Smooth muscle cell (in vitro differentiated cells): ENCODE measurements around the gene GSTA5. TPM values are rescaled to one million over a fixed set of nuclear protein-coding genes. Genes with fewer than 3 reads are reported as not detected.
A peak's percentile ranks its signal among the peaks of the same experiment; 100 is the strongest.
"Not testable (repeated sequence)": the region's sequence is repeated elsewhere in the genome, so short reads cannot be mapped to it uniquely, and the experiment has no call there.

Experiments
- DNase-seq: peaks from one replicate; lab custom pipeline; 2025; ENCODE audit not compliant: unreplicated experiment; lab: John Stamatoyannopoulos, UW
- H2AFZ ChIP-seq: fragments of 200-600 bp; sonication (generic); 2 replicates; pipeline ENCODE4 v1.6.0; 2016; ENCODE audit warnings: antibody characterized with exemption, low read depth, mild to moderate bottlenecking
- H3F3A ChIP-seq: fragments of 200-600 bp; sonication (generic); 2 replicates; pipeline ENCODE4 v1.6.0; 2017; ENCODE audit warnings: antibody characterized with exemption, low read depth
- H3K27ac ChIP-seq: fragments of 200-600 bp; sonication (generic); 2 replicates; pipeline ENCODE4 v1.5.1; 2016; ENCODE audit warnings: low read depth, mild to moderate bottlenecking
- H3K27me3 ChIP-seq: fragments of 200-600 bp; sonication (generic); 2 replicates; pipeline ENCODE4 v1.6.1; 2016; ENCODE audit warnings: low read depth, mild to moderate bottlenecking
- H3K36me3 ChIP-seq: fragments of 200-600 bp; sonication (generic); 2 replicates; pipeline ENCODE4 v1.5.1; 2016; ENCODE audit warnings: low read depth
- H3K4me1 ChIP-seq: fragments of 200-600 bp; sonication (generic); 2 replicates; pipeline ENCODE4 v1.5.1; 2016; ENCODE audit warnings: low read depth
- H3K4me2 ChIP-seq: fragments of 200-600 bp; sonication (generic); 2 replicates; pipeline ENCODE4 v1.6.0; 2016; ENCODE audit warnings: mild to moderate bottlenecking
- H3K4me3 ChIP-seq: fragments of 200-600 bp; sonication (generic); 2 replicates; pipeline ENCODE4 v1.5.1; 2016; ENCODE audit warnings: mild to moderate bottlenecking
- H3K79me2 ChIP-seq: fragments of 200-600 bp; sonication (generic); 2 replicates; pipeline ENCODE4 v1.6.0; 2016; ENCODE audit warnings: low read depth, mild to moderate bottlenecking
- H3K9ac ChIP-seq: fragments of 200-600 bp; sonication (generic); 2 replicates; pipeline ENCODE4 v1.6.0; 2016; ENCODE audit warnings: low read depth
- H3K9me3 ChIP-seq: fragments of 200-600 bp; sonication (generic); replicated peaks from 2 replicates; pipeline ENCODE4 v1.5.1; 2016; ENCODE audit warnings: low read depth
- H4K20me1 ChIP-seq: fragments of 200-600 bp; sonication (generic); 2 replicates; pipeline ENCODE4 v1.6.0; 2016; ENCODE audit warnings: low read depth
- CTCF ChIP-seq: fragments of 200-600 bp; sonication (generic); IDR thresholded peaks from 2 replicates; pipeline ENCODE4 v1.5.1; 2017; ENCODE audit warnings: borderline replicate concordance, mild to moderate bottlenecking, antibody characterized with exemption; ENCODE audit not compliant: insufficient read depth, poor library complexity, severe bottlenecking
- WGBS: methylation state at CpG from one replicate; pipeline ENCODE4 v1.1.7; 2016; ENCODE audit warnings: low lambda C conversion rate; 5-methylcytosine and 5-hydroxymethylcytosine counted together
- polyA plus RNA-seq: library from polyadenylated mRNA; unstranded; fragments of >200 nt; fragmentation: Nextera tagmentation; extraction: Ambion mirVana; gene quantifications from 2 replicates; pipeline ENCODE4 v1.2.1, GENCODE V29; 2016
- total RNA-seq: library from RNA; depleted of rRNA; stranded (reverse); fragments of >200 nt; gene quantifications from 2 replicates; pipeline ENCODE4 v1.2.3, GENCODE V29; 2014

The GSTA5 gene
- total and polyA plus RNA-seq, 2 experiments from 2014 or later: not detected

- WGBS: 37% methylated on average over 1 of the region's 1 CpG
- no peak for TF ChIP-seq CTCF
Observed at GRCh38 chr6:52846002-52846401, 5.4 kb upstream of the GSTA5 start.

GRCh38 chr6:52843605-52844004, 3.0 kb upstream of the GSTA5 start:
- no peaks in the 10 kb centered on the region for H3K4me1 ChIP-seq
- DNase-seq: no peak
- H3K9me3 ChIP-seq: no peaks in the 10 kb centered on the region
- no peak overlapping the region for H2AFZ ChIP-seq
- no peaks in the 10 kb centered on the region for H3K27me3 ChIP-seq
- TF ChIP-seq CTCF: no peak
- H3K27ac ChIP-seq: no peak overlapping the region
- H3K36me3 ChIP-seq: no peaks in the 10 kb centered on the region
- no peak overlapping the region for H3K9ac ChIP-seq
- no peaks in the 10 kb centered on the region for H3F3A ChIP-seq
- no peak overlapping the region for H3K4me2 ChIP-seq
- 98% methylated on average over 4 of the region's 4 CpGs for WGBS
- no peak overlapping the region for H3K4me3 ChIP-seq
- H3K79me2 ChIP-seq: no peaks in the 10 kb centered on the region
- no peaks in the 10 kb centered on the region for H4K20me1 ChIP-seq

More at GRCh38 chr6:52846002-52846401, 5.4 kb upstream of the GSTA5 start:
- no peak overlapping the region for H3K9ac ChIP-seq
- no peaks in the 10 kb centered on the region for H4K20me1 ChIP-seq
- H3K27me3 ChIP-seq: no peaks in the 10 kb centered on the region
- no peak overlapping the region for H3K27ac ChIP-seq
- H3F3A ChIP-seq: no peaks in the 10 kb centered on the region
- no peak overlapping the region for H3K4me2 ChIP-seq
- no peak for DNase-seq
- H2AFZ ChIP-seq: no peak overlapping the region
- H3K9me3 ChIP-seq: no peaks in the 10 kb centered on the region
- H3K36me3 ChIP-seq: no peaks in the 10 kb centered on the region
- no peaks in the 10 kb centered on the region for H3K4me1 ChIP-seq
- no peaks in the 10 kb centered on the region for H3K79me2 ChIP-seq
- H3K4me3 ChIP-seq: no peak overlapping the region

- Histone ChIP-seq H3K9me3 (no peaks in the 10 kb centered on the region), H4K20me1 (no peaks in the 10 kb centered on the region), H3K4me2 (no peak overlapping the region), H3K27me3 (no peaks in the 10 kb centered on the region), H3F3A (no peaks in the 10 kb centered on the region), H3K79me2 (no peaks in the 10 kb centered on the region), H3K9ac (no peak overlapping the region), H3K4me3 (no peak overlapping the region), H2AFZ (no peak overlapping the region), H3K4me1 (no peaks in the 10 kb centered on the region), H3K27ac (no peak overlapping the region), H3K36me3 (no peaks in the 10 kb centered on the region)
- peak; percentile 69 for TF ChIP-seq CTCF
- peak; percentile 5 for DNase-seq
- WGBS: 64% methylated on average over 20 of the region's 20 CpGs
Observed at GRCh38 chr6:52839124-52840055, 1.2 kb downstream of the GSTA5 start.

- no peak overlapping the region for H3K27ac ChIP-seq
- H3K4me3 ChIP-seq: no peak overlapping the region
- H3K36me3 ChIP-seq: no peaks in the 10 kb centered on the region
- no peaks in the 10 kb centered on the region for H3K9me3 ChIP-seq
- no peak overlapping the region for H2AFZ ChIP-seq
- H3K9ac ChIP-seq: no peak overlapping the region
- H3F3A ChIP-seq: no peaks in the 10 kb centered on the region
- no peak for DNase-seq
- TF ChIP-seq CTCF: no peak
- 96% methylated on average over 1 of the region's 1 CpG for WGBS
- no peaks in the 10 kb centered on the region for H3K27me3 ChIP-seq
- no peaks in the 10 kb centered on the region for H4K20me1 ChIP-seq
- H3K4me1 ChIP-seq: no peaks in the 10 kb centered on the region
- H3K4me2 ChIP-seq: no peak overlapping the region
- no peaks in the 10 kb centered on the region for H3K79me2 ChIP-seq
Observed at GRCh38 chr6:52834481-52834880, 6.1 kb downstream of the GSTA5 start.

- not testable (repeated sequence) for H3K4me1 ChIP-seq, H3K4me3 ChIP-seq, DNase-seq, H3K9me3 ChIP-seq, H3K4me2 ChIP-seq, H3K27ac ChIP-seq, H3F3A ChIP-seq, H3K79me2 ChIP-seq, H3K9ac ChIP-seq, H2AFZ ChIP-seq, H3K27me3 ChIP-seq, H4K20me1 ChIP-seq, H3K36me3 ChIP-seq
- 91% methylated on average over 4 of the region's 4 CpGs for WGBS
Observed at GRCh38 chr6:52830869-52831268, 9.7 kb downstream of the GSTA5 start.
